HG03066 (cell line): Measurements from ENCODE around the gene THSD7B.

Experiments used
- ATAC-seq: cut with Tn5 transposase; IDR thresholded peaks from one replicate; pipeline ENCODE4 v1.9.1; 2021; ENCODE audit warnings: low read depth; ENCODE audit not compliant: unreplicated experiment

THSD7B gene

GRCh38 chr2:137183206-137183898, 418.0 kb downstream of the THSD7B start:
- no peak for ATAC-seq

GRCh38 chr2:137185378-137186078, 420.2 kb downstream of the THSD7B start:
- ATAC-seq, result no peak

GRCh38 chr2:137187216-137187615, 421.9 kb downstream of the THSD7B start:
- no peak for ATAC-seq

- no peak for ATAC-seq
These were observed 425.3 kb downstream of the THSD7B start for GRCh38 chr2:137190411-137191195.

GRCh38 chr2:137192366-137193310, 427.3 kb downstream of the THSD7B start:
- ATAC-seq, result no peak

GRCh38 chr2:137193401-137193800, 428.1 kb downstream of the THSD7B start:
- ATAC-seq, result no peak

- ATAC-seq, result no peak
These were observed 428.8 kb downstream of the THSD7B start for GRCh38 chr2:137194111-137194510.

- ATAC-seq, result no peak
These were observed 434.4 kb downstream of the THSD7B start for GRCh38 chr2:137199751-137200150.

GRCh38 chr2:137202318-137202717, 437.0 kb downstream of the THSD7B start:
- ATAC-seq, result no peak

- ATAC-seq, result no peak
These were observed 440.0 kb downstream of the THSD7B start for GRCh38 chr2:137205324-137205723.

- no peak for ATAC-seq
These were observed 440.7 kb downstream of the THSD7B start for GRCh38 chr2:137206069-137206468.

GRCh38 chr2:137207030-137207429, 441.7 kb downstream of the THSD7B start:
- no peak for ATAC-seq

GRCh38 chr2:137208431-137208891, 443.1 kb downstream of the THSD7B start:
- ATAC-seq, result no peak

- no peak for ATAC-seq
These were observed 444.7 kb downstream of the THSD7B start for GRCh38 chr2:137210039-137210438.

- no peak for ATAC-seq
These were observed 446.4 kb downstream of the THSD7B start for GRCh38 chr2:137211761-137212160.

GRCh38 chr2:137220438-137220993, 455.2 kb downstream of the THSD7B start:
- no peak for ATAC-seq

- ATAC-seq, result no peak
These were observed 456.6 kb downstream of the THSD7B start for GRCh38 chr2:137221797-137222492.

GRCh38 chr2:137223722-137224121, 458.4 kb downstream of the THSD7B start:
- ATAC-seq, result no peak

GRCh38 chr2:137228566-137228965, 463.2 kb downstream of the THSD7B start:
- no peak for ATAC-seq
